Stimulated activated naive CD8-positive, alpha-beta T cell treated with anti-CD3 and anti-CD28 coated beads, Interleukin-15, amount 100 ng/mL, for 72 hours (primary cell): ENCODE measurements around the gene FN3KRP.
A peak's percentile ranks its signal among the peaks of the same experiment; 100 is the strongest.

Source experiments
- ATAC-seq: fragments of 150-1000 bp; cut with Tn5 transposase; 2 replicates; pipeline ENCODE4 v1.10.0; 2021; ENCODE audit warnings: mild to moderate bottlenecking, moderate library complexity
- DNase-seq, 2 donors: peaks; one replicate each; pipeline ENCODE4 v3.0.0; 2021 to 2022
- H3K27ac Mint-ChIP-seq, 2 donors: one replicate each; pipeline ENCODE4 v1.8.0; 2022; ENCODE audit warnings: mild to moderate bottlenecking in 2 of 2, mixed read lengths in 2 of 2, moderate library complexity in 2 of 2
- H3K27me3 Mint-ChIP-seq: one replicate; pipeline ENCODE4 v1.8.0; 2022; ENCODE audit warnings: mixed read lengths
- H3K4me1 Mint-ChIP-seq: one replicate; pipeline ENCODE4 v1.8.0; 2022; ENCODE audit warnings: mild to moderate bottlenecking, mixed read lengths
- H3K4me3 Mint-ChIP-seq, 2 donors: one replicate each; pipeline ENCODE4 v1.8.0; 2022; ENCODE audit warnings: mild to moderate bottlenecking in 2 of 2, mixed read lengths in 2 of 2, moderate library complexity in 1 of 2
- H3K9me3 Mint-ChIP-seq, 2 donors: one replicate each; pipeline ENCODE4 v1.8.0; 2022; ENCODE audit warnings: mixed read lengths in 2 of 2

Gene FN3KRP

DNA sequence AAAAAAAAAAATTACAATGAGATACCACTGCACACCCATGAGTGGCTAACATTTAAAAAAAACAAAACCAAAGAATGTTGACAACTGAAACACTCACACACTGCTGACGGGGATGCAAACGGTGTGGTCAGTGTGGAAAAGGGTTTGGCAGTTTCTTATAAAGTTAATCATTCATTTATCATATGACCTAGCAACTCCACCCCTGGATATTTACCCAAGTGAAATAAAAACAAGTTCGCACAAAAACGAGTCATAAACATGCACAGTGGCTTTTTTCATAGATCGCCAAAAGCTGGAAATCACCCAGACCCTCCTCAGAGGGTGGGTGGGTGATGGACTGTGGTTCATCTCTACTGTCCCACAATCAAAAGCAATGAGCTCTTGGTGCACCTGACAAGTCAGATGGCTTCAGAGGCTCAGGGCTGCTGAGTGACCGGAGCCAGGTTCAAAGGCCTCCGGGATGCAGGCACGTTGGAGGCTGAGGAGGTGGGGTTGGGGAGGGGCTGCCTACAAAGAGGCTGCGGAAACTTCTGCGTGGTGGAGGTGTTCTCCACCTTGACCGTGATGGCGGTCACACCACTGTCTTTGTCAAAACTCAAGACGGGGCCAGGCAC, 32.2 kb upstream of the FN3KRP start:
- H3K27ac Mint-ChIP-seq, result no peak overlapping the region
- DNase-seq (no peak), ATAC-seq (no peak)
- no peaks in the 10 kb centered on the region for H3K4me1 Mint-ChIP-seq
- no peaks in the 10 kb centered on the region for H3K27me3 Mint-ChIP-seq
- no peaks in the 10 kb centered on the region for H3K9me3 Mint-ChIP-seq
- no peak overlapping the region for H3K4me3 Mint-ChIP-seq

DNA sequence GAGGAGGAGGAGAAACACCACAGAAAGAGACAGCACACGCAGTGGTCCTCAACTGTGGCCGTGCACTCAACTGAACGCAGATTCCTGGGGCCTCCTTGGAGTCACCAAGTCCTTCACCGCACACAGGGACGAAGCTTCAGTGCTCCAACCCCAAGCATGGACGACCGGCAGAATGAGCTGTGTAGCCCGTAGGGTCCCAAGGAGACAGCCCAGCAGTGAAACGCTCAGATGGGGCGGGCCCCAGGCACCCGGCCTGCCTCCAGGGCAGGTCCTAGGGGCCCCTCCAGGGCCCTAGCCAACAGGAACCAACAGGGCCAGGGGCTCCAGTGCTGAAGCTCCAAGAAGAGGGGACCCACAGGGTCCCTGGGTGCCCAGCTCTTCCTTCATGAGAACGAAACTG, 31.2 kb upstream of the FN3KRP start:
- no peak overlapping the region for H3K27ac Mint-ChIP-seq
- peaks cover 6% of the 10 kb centered on the region for H3K4me1 Mint-ChIP-seq
- no peaks in the 10 kb centered on the region for H3K9me3 Mint-ChIP-seq
- DNase-seq (no peak), ATAC-seq (no peak)
- no peak overlapping the region for H3K4me3 Mint-ChIP-seq
- no peaks in the 10 kb centered on the region for H3K27me3 Mint-ChIP-seq

DNA sequence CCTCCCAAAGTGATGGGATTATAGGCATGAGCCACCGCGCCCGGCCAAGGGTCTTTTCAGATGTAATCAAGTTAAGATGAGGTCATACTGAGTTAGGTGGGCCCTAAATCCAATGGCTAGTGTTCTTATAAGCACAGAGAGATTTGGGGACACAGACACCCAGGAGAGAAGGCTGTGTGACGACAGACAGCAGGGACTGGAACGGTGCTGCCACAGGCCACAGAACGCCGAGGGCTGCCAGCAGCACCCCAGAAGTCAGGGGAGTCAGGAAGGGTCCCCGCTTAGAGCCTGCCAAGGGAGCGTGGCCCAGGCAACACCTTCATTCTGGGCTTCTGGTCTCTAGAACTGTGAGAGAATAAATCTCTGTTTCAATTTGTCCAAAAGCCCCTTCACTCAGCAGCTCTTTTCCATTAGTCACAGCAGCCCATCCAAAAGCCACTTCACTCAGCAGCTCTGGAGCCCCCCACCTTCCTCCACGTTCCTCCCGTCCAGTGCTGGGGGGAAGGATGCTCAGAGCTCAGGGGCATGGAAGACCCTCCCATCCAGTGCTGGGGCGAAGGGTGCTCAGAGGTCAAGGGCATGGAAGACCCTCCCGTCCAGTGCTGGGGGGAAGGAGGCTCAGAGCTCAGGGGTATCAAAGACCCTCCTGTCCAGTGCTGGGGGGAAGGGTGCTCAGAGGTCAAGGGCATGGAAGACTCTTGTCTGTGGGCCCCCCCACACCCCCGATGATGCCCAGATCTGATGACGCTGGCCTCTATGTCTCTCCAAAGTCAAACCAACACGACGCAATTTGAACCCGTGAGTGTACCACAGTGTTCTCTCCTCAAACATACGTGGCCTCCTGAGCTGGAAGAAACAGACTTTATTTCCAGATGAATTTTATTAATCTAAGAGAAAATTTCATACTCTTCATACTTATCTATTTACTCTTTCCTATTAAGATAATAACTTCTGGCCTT, 29.9 kb upstream of the FN3KRP start:
- Mint-ChIP-seq H3K4me1 (peaks cover 20% of the 10 kb centered on the region), H3K9me3 (no peaks in the 10 kb centered on the region), H3K27ac (peak overlapping the region in 1 of 2 donors; percentile 59), H3K4me3 (no peak overlapping the region), H3K27me3 (no peaks in the 10 kb centered on the region)
- ATAC-seq, result no peak
- no peak for DNase-seq

DNA sequence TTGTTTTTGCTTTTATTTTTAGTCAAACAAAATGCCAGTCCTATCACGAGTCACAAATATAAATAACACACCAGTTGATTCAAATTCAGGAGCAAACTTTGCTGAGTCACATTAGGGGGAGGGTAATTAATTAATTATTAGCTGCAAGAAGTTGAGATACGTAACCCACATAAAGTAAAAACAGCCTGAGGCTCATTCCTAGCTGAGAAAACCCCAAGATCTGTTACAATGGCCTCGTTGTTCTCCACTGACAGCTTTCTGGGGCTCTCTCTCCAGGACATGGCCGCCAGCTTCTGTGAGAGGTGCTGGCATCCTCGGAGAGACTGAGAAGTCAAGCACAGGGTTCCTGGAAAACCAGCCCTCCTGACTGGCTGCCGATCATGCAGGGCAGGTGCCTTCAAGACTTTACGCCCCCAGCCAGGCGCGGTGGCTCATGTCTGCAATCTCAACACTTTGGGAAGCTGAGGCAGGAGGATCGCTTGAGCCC, 29.1 kb upstream of the FN3KRP start:
- DNase-seq (no peak), ATAC-seq (no peak)
- Mint-ChIP-seq H3K4me1 (peaks cover 28% of the 10 kb centered on the region), H3K9me3 (no peaks in the 10 kb centered on the region), H3K27ac (peak overlapping the region in 1 of 2 donors; percentile 59), H3K27me3 (no peaks in the 10 kb centered on the region), H3K4me3 (no peak overlapping the region)

DNA sequence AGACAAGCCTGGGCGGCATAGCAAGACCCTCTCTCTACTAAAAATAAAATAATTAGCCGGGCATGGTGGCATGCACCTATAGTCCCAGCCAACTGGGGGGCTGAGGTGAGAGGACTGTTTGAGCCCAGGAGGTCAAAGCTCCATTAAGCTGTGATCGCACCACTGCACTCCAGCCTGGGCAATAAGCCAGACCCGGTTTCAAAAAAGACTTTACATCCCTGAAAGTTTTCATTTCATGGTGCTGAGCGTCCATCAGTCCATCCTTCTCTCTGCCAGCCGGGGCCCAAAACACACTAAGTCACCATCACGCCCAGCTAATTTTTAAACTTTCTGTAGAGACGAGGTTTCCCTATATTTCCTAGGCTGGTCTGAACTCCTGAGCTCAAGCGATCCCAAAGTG, 28.6 kb upstream of the FN3KRP start:
- H3K9me3 Mint-ChIP-seq, result no peaks in the 10 kb centered on the region
- no peak overlapping the region for H3K27ac Mint-ChIP-seq
- H3K27me3 Mint-ChIP-seq, result no peaks in the 10 kb centered on the region
- H3K4me1 Mint-ChIP-seq, result peaks cover 30% of the 10 kb centered on the region
- H3K4me3 Mint-ChIP-seq, result no peak overlapping the region
- DNase-seq, result no peak
- ATAC-seq, result no peak

DNA sequence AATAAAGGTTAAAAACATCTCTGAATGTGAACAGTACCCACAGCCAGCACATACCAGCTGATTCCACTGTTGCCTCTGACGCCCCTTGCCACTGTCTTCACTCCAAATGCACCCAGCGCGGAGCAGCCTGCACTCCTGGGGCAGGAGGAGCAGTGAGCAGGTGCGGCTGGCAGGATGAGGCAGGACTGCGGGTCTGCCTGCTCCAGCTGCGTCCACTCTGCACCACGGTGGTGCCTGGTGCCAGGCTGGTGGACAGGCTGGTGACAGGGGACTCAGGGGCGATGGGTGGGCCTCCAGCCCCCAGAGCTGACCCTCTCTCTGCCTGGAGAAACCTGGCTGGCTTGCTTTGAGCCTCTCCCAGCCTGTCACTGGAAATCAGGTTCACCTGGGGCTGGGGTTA, 27.4 kb upstream of the FN3KRP start:
- Mint-ChIP-seq H3K4me3 (no peak overlapping the region), H3K4me1 (peaks cover 30% of the 10 kb centered on the region), H3K9me3 (peaks cover 0 to under 1% of the 10 kb centered on the region in 2 donors), H3K27me3 (no peaks in the 10 kb centered on the region), H3K27ac (no peak overlapping the region)
- ATAC-seq (no peak), DNase-seq (no peak)

DNA sequence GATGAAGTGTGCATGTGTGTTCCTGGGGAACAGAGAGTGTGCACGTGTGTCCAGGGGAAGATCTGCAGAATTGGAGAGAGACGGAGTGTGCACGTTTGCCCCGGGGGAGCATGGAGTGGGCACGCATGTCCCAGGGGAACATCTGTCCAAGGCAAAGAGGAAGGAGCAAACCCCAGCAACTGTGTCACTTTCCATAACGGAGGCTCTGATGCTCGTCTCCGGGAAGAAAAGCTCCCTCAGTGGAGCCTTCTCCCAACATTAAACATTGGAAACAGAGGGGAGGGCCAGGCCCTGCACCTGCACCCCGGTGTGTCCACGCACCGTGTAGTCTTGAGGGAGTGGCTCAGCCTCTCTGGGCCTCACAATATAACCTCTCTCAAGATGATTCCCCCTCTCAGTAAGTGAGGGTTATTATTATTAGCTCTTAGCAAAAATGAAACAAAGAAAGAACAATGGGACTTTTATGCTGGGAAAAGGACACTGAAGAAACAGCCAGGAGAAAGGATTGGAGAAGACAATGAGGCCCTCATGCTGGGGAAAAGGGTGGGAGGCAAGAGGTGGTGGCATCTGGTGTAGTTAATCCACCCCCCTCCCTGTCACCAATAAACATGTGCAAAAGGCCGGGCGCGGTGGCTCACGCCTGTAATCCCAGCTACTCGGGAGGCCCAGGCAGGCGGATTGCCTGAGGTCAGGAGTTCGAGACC, 25.6 kb upstream of the FN3KRP start:
- H3K27me3 Mint-ChIP-seq, result no peaks in the 10 kb centered on the region
- ATAC-seq (no peak), DNase-seq (no peak)
- H3K27ac Mint-ChIP-seq, result peak overlapping the region in 1 of 2 donors; percentile 33
- peak overlapping the region in 1 of 2 donors; percentile 58 for H3K4me3 Mint-ChIP-seq
- H3K9me3 Mint-ChIP-seq, result peaks cover 8 to 11% of the 10 kb centered on the region in 2 donors
- peaks cover 30% of the 10 kb centered on the region for H3K4me1 Mint-ChIP-seq

DNA sequence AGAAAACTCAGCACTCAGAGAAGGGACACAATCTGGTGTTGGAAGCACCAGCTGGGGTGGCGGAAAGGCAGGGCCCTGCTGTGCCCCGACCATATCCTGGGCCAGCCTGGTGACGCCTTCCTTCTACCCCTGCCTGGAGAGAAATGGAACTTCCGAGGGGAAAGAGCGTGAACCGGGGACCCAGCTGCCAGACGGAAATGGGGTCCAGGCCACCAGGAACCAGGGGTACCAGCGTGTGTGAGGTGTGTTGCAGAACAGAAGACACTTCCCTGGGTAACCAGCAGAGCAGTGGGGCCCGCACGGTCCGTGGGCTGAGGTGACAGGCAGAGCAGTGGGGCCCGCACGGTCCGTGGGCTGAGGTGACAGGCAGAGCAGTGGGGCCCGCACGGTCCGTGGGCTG, 24.8 kb upstream of the FN3KRP start:
- Mint-ChIP-seq H3K4me1 (peaks cover 32% of the 10 kb centered on the region), H3K9me3 (peaks cover 8 to 11% of the 10 kb centered on the region in 2 donors), H3K4me3 (peak overlapping the region; percentile 58 to 61), H3K27me3 (peaks cover 3% of the 10 kb centered on the region), H3K27ac (peak overlapping the region in 1 of 2 donors; percentile 33)
- DNase-seq (no peak), ATAC-seq (peak; percentile 61)

DNA sequence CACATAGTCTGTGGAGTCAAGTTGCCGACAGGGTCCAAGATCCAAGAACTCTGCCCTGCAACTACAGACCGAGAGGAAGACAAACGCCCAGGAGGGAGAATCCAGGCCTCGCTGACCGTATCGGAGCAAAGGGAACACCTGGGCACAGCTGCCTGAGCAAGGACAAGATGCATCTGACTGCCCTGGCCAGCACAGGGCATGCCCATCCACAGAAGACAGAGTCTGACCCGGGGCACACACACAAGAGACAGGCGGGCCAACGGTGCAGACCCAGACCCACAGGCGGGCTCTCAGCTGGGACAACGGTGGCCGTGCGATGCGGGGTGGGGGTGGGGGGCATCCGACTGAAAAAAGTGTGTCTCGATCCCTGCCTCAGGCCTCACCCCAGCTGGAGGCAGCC, 24.2 kb upstream of the FN3KRP start:
- H3K4me3 Mint-ChIP-seq, result peak overlapping the region in 1 of 2 donors; percentile 39
- H3K9me3 Mint-ChIP-seq, result peaks cover 8 to 11% of the 10 kb centered on the region in 2 donors
- H3K27ac Mint-ChIP-seq, result no peak overlapping the region
- H3K27me3 Mint-ChIP-seq, result peaks cover 9% of the 10 kb centered on the region
- peaks cover 37% of the 10 kb centered on the region for H3K4me1 Mint-ChIP-seq
- DNase-seq (no peak), ATAC-seq (no peak)

DNA sequence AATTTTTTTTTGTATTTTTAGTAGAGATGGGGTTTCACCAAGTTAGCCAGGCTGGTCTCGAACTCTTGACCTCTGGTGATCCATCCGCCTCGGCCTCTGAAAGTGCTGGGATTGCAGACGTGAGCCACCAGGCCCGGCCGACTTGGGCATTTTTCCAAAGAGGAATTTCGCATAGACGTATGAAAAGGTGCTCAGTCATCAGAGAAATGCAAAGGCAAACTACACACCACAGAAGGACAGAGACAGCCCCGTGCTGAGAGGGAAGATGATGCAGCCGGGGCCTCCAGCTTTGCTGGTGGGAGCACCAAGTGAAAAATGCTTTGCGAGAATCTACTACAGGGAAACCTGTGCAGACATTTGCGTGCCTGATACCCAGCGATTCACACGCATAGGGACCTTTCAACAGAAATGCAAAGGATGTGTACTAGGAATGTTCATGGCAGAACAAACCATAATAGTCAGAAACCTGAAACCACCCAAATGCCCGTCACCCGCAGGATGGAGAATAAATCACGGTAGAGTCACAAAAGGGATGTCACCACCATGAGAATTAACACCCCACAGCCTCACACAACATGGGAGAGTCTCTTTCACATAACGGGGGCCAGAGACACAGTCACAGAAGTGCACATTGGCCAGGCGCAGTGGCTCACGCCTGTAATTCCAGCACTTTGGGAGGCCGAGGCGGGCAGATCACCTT, 23.2 kb upstream of the FN3KRP start:
- Mint-ChIP-seq H3K4me1 (peaks cover 40% of the 10 kb centered on the region), H3K4me3 (no peak overlapping the region), H3K9me3 (peaks cover 8 to 11% of the 10 kb centered on the region in 2 donors), H3K27me3 (peaks cover 12% of the 10 kb centered on the region), H3K27ac (no peak overlapping the region)
- no peak for DNase-seq
- no peak for ATAC-seq

DNA sequence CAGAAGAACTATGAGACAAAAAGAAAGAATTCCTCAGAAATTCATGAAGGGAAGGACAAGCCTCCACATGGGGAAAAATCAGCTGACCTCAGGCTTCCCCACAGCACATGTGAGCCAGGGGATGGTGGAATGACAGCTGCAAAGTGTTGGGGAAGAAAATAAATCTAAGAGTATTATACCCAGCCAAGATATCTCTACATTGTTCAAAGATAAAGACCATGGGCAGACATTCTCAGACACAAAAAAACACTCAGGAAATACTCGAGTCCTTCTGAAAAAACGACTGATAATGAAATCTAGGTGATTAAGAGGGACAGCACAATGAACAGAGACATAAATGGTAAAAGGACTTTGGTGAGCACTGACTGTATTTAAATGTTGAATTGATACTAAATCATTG, 21.9 kb upstream of the FN3KRP start:
- Mint-ChIP-seq H3K27me3 (peaks cover 12% of the 10 kb centered on the region), H3K9me3 (peaks cover 8 to 11% of the 10 kb centered on the region in 2 donors), H3K4me3 (no peak overlapping the region), H3K27ac (no peak overlapping the region), H3K4me1 (peaks cover 48% of the 10 kb centered on the region)
- ATAC-seq (no peak), DNase-seq (no peak)

DNA sequence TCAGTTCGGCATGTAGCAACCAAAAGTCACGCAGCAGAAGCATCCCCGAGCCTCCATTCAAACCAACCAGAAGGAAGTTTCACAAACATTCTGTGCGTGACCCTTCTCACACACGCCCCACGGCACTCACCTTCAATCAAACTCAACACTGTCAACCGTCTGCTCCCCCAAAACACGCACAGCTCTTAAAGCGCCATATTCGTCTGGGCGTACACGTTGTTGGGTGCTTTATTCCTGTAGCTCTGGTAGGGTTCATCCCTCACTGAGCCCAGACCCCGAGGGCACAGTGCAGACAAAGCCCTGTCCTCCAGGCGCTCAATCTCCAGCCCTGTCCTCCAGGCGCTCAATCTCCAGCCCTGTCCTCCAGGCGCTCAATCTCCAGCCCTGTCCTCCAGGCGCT, 20.2 kb upstream of the FN3KRP start:
- Mint-ChIP-seq H3K27me3 (peaks cover 12% of the 10 kb centered on the region), H3K4me3 (no peak overlapping the region), H3K9me3 (peaks cover 8 to 11% of the 10 kb centered on the region in 2 donors), H3K4me1 (peaks cover 32% of the 10 kb centered on the region), H3K27ac (no peak overlapping the region)
- ATAC-seq (no peak), DNase-seq (no peak)

DNA sequence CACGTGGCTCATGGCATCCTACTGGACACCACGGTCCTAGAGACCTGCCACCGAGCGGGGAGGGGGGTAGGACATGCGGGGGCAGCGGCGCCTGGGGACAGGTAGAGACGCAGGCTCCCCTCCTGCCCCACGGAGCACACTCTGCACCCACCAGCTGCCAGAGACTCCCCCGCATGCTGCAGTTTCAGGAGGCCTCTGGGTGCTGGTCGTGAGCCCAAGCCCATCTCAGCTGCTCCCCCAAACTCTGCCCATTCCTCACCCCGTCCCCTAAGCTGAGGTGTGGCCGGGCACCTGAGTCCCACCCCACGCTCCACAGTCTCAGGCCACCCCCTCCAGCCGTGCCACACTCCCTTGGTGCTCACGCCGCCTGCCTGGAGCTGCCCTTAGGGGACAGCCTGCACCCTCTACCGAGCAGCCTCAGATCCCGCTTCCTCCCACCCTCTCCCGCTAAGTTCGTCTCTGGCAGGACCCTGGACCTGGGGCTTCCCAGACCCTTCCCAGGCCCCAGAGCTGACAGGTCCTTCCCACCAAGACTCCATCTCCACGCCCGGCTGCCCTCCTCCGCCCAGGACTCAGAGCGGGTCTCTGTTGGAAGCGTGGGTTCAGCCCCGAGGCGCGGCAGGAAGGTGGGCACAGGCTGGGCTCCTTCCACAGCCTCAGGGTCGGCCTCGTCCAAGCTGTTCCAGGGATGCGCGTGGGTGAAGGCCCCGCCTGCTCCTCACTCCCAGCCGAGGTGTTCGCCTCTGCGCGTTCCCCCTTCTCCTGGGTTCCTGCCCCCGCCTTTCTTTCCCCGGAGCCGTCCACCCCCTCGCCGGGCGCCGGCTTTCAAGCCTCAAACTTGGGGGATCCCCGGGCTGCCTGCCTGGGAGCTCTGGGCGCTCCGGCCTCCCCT, 19.3 kb upstream of the FN3KRP start:
- DNase-seq (peak; percentile 20 to 23), ATAC-seq (no peak)
- Mint-ChIP-seq H3K4me3 (peak overlapping the region; percentile 63 to 75), H3K9me3 (peaks cover 8 to 11% of the 10 kb centered on the region in 2 donors), H3K27me3 (peaks cover 12% of the 10 kb centered on the region), H3K4me1 (peaks cover 23% of the 10 kb centered on the region), H3K27ac (no peak overlapping the region)

DNA sequence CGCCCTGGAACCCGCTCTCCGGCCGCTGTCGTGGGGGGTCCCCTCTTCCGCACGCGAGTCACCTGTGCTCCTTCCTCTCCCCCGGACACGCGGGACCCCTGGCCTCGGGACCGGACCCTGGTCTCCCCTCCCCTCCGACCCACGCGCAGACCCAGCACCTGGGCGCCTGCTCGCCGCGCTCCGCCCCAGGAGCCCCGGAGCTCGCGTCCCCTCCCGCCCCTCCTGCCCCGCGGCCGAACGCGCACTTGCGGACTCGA, 18.8 kb upstream of the FN3KRP start:
- H3K27ac Mint-ChIP-seq, result no peak overlapping the region
- ATAC-seq (no peak), DNase-seq (no peak)
- peaks cover 18% of the 10 kb centered on the region for H3K4me1 Mint-ChIP-seq
- peak overlapping the region; percentile 63 to 75 for H3K4me3 Mint-ChIP-seq
- peaks cover 8 to 11% of the 10 kb centered on the region in 2 donors for H3K9me3 Mint-ChIP-seq
- H3K27me3 Mint-ChIP-seq, result peaks cover 12% of the 10 kb centered on the region
